GM06990 (cell line): ENCODE results near the gene SRSF5.
"Not testable (repeated sequence)": the region's sequence is repeated elsewhere in the genome, so short reads cannot be mapped to it uniquely, and the experiment has no call there.

Experiments
- DNase-seq: peaks from one replicate; pipeline ENCODE4 v3.0.0-alpha.2; 2011; ENCODE audit not compliant: insufficient read length; ENCODE audit errors: extremely low read depth
- H3K27me3 ChIP-seq: replicated peaks from 2 replicates; pipeline ENCODE4 v1.6.0; 2011; ENCODE audit warnings: low read length; ENCODE audit not compliant: control insufficient read depth, insufficient read depth
- H3K36me3 ChIP-seq: 2 replicates; pipeline ENCODE4 v1.5.1; 2011; ENCODE audit warnings: low read length; ENCODE audit not compliant: control insufficient read depth, insufficient read depth
- H3K4me3 ChIP-seq: replicated peaks from 2 replicates; pipeline ENCODE4 v1.5.1; 2011; ENCODE audit warnings: low read depth, mild to moderate bottlenecking, control low read depth, low read length
- CTCF ChIP-seq: IDR thresholded peaks from 2 replicates; pipeline ENCODE4 v1.5.1; 2011; ENCODE audit warnings: low read length, control low read depth, mild to moderate bottlenecking, inconsistent platforms; ENCODE audit not compliant: insufficient read depth, poor library complexity, severe bottlenecking

The SRSF5 gene

GRCh38 chr14:69811227-69811867 lies 44.4 kb downstream of the SRSF5 start:
- Histone ChIP-seq H3K4me3 (no peak overlapping the region), H3K27me3 (peaks cover 2% of the 10 kb centered on the region; the same call in 1 of the 2 replicates), H3K36me3 (no peaks in the 10 kb centered on the region)
- DNase-seq: no peak
- no peak for TF ChIP-seq CTCF

GRCh38 chr14:69811868-69812252 lies 44.9 kb downstream of the SRSF5 start:
- no peak overlapping the region for H3K4me3 ChIP-seq
- peaks cover 2% of the 10 kb centered on the region; the same call in 1 of the 2 replicates for H3K27me3 ChIP-seq
- no peaks in the 10 kb centered on the region for H3K36me3 ChIP-seq
- no peak for DNase-seq
- TF ChIP-seq CTCF: no peak

GRCh38 chr14:69812711-69813110 lies 45.8 kb downstream of the SRSF5 start:
- H3K27me3 ChIP-seq: peaks cover 2% of the 10 kb centered on the region; the same call in 1 of the 2 replicates
- H3K4me3 ChIP-seq: no peak overlapping the region
- TF ChIP-seq CTCF: no peak
- no peak for DNase-seq
- no peaks in the 10 kb centered on the region for H3K36me3 ChIP-seq

GRCh38 chr14:69813346-69813745 lies 46.4 kb downstream of the SRSF5 start:
- not testable (repeated sequence) for H3K27me3 ChIP-seq, H3K4me3 ChIP-seq, DNase-seq, H3K36me3 ChIP-seq

GRCh38 chr14:69814397-69814796 lies 47.5 kb downstream of the SRSF5 start:
- TF ChIP-seq CTCF: no peak
- H3K27me3 ChIP-seq: peaks cover 2% of the 10 kb centered on the region; the same call in 1 of the 2 replicates
- DNase-seq: no peak
- H3K36me3 ChIP-seq: no peaks in the 10 kb centered on the region
- H3K4me3 ChIP-seq: no peak overlapping the region

- TF ChIP-seq CTCF: no peak
- DNase-seq: no peak
- H3K27me3 ChIP-seq: peaks cover 2% of the 10 kb centered on the region; the same call in 1 of the 2 replicates
Measured at GRCh38 chr14:69815556-69815955, 48.6 kb downstream of the SRSF5 start.

More at GRCh38 chr14:69815556-69815955, 48.6 kb downstream of the SRSF5 start:
- H3K36me3 ChIP-seq: no peaks in the 10 kb centered on the region
- no peak overlapping the region for H3K4me3 ChIP-seq
